ENCODE results near the gene UQCRHL. TPM values are rescaled to one million over a fixed set of nuclear protein-coding genes. Genes with fewer than 3 reads are reported as not detected.

Gene UQCRHL
- total and polyA plus RNA-seq, 8 donors: 1.2 to 3.2 (median 2.2) TPM

DNA sequence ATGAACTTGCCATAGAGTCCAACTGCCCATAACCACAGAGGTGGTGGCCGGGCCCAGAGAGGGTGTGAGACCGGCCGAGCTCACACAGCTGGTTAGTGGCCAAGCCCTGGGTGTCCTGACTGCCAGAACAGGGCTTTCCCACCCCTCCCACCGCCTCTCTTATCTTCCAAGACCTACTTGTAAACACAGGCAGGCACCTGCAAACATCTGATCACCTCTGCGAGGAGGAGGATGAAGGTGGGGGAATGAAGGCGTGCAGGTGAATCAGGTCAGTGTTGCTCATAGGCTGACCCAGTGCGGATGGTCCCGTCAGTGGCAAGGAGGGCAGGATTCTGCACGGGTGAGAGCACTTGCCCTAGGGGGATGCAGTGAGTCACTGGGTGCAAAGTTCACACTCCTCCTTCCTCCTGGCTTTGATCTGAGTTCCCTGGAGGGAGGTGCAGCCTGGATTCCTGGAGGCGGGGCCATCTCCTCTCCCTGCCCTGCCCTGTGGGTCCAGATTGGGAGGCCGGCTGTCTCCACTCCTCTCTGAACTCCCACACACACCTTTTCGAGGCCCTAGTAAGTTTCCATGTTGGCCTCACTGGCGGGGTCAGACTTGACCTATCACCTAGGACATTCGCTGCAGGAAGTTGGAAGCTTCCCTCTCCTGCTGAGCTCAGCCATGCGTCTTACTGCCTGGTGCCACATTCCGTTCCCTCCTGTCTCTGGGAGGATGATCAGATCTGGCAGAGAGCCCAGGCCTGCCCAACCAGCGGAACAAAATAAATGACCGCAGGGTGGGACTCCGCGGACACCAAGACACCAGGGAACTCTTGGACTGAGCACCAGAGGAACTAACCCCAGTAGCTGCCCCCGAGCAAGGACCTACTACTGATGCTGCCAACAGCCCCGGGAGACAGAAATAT lies 7.3 kb downstream of the UQCRHL start:
- Histone ChIP-seq H3K9me3 (no peaks in the 10 kb centered on the region), H3K4me1 (peaks cover 23 to 38% of the 10 kb centered on the region in 2 donors), H3K27ac (peak overlapping the region; percentile 49 to 64), H3K27me3 (peaks cover 0 to 4% of the 10 kb centered on the region in 2 donors), H3K36me3 (no peaks in the 10 kb centered on the region), H3K4me3 (no peak overlapping the region)
- ATAC-seq (peak; percentile 70), DNase-seq (peak in 2 of 4 donors; percentile 63 to 82)
- TF ChIP-seq CTCF (IDR thresholded peaks at IDR 0.05): no peak
- intact Hi-C loops (cut with DNase I): no loop called here

DNA sequence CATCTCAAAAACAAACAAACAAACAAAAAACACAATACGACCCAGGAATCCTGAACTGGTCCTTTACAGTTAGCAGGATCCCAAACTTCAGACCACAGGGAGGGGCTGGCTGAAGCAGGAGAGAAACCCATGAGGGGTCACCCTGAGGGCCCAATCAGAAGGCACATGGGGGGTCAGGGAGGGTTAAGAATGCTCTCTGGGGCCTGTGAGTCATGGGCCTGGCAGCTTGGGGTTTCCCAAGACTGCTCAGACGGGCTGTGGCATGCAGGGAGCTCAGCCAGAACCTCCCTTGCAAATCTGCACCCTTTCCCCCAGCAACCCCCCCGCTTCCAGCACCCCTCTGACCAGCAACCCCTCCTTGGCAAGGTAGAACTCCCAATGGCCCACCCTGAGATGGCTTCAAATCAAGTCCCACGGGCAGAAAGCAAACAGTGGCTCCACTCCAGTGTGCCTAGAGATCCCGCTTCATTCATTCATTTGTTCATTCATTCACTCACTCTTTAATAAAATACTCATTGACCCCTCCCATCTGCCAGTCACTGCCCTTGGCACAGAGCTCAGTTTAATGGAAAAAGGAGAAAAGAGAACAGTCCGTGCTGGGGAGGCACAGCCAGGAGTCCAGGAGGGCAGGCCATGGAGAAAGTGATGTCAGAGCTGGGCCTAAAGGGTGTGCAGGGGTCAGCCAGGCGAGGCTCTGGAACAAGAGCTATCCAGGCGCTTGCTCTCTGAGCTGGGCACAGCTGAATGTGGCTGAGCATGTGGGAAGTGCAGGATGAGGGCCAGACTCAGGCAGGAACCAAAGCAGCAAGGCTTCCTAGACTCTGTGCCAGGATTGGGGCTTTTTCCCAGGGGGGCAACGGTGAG lies 8.2 kb downstream of the UQCRHL start:
- H3K4me1 ChIP-seq: peaks cover 23 to 38% of the 10 kb centered on the region in 2 donors
- TF ChIP-seq CTCF (IDR thresholded peaks at IDR 0.05): no peak
- intact Hi-C loops (cut with DNase I): no loop called here
- no peak overlapping the region for H3K4me3 ChIP-seq
- DNase-seq (peak in 2 of 4 donors; percentile 82 to 85), ATAC-seq (peak; percentile 75)
- H3K36me3 ChIP-seq: no peaks in the 10 kb centered on the region
- peaks cover 0 to 4% of the 10 kb centered on the region in 2 donors for H3K27me3 ChIP-seq
- H3K9me3 ChIP-seq: no peaks in the 10 kb centered on the region
- H3K27ac ChIP-seq: peak overlapping the region; percentile 49 to 64

GRCh38 chr1:15797614-15798390 lies 9.6 kb downstream of the UQCRHL start:
- no peak for TF ChIP-seq CTCF (IDR thresholded peaks at IDR 0.05)

GRCh38 chr1:15796086-15796462 lies 11.4 kb downstream of the UQCRHL start:
- H3K9me3 ChIP-seq: no peaks in the 10 kb centered on the region
- peaks cover 23 to 47% of the 10 kb centered on the region in 2 donors for H3K4me1 ChIP-seq
- no peak overlapping the region for H3K4me3 ChIP-seq
- TF ChIP-seq CTCF (IDR thresholded peaks at IDR 0.05): no peak
- DNase-seq (no peak), ATAC-seq (no peak)
- H3K27me3 ChIP-seq: no peaks in the 10 kb centered on the region
- intact Hi-C loops (cut with DNase I): no loop called here
- peak overlapping the region in 1 of 2 donors; percentile 26 for H3K27ac ChIP-seq
- no peaks in the 10 kb centered on the region for H3K36me3 ChIP-seq

More at GRCh38 chr1:15797614-15798390, 9.6 kb downstream of the UQCRHL start:
- Histone ChIP-seq H3K27me3 (peaks cover 0 to 4% of the 10 kb centered on the region in 2 donors), H3K27ac (no peak overlapping the region), H3K4me1 (peaks cover 23 to 38% of the 10 kb centered on the region in 2 donors), H3K4me3 (no peak overlapping the region), H3K36me3 (no peaks in the 10 kb centered on the region), H3K9me3 (no peaks in the 10 kb centered on the region)
- no peak for DNase-seq
- intact Hi-C loops (cut with DNase I): no loop called here
- ATAC-seq: no peak
